ENCODE results near the gene COMMD3.

DNA sequence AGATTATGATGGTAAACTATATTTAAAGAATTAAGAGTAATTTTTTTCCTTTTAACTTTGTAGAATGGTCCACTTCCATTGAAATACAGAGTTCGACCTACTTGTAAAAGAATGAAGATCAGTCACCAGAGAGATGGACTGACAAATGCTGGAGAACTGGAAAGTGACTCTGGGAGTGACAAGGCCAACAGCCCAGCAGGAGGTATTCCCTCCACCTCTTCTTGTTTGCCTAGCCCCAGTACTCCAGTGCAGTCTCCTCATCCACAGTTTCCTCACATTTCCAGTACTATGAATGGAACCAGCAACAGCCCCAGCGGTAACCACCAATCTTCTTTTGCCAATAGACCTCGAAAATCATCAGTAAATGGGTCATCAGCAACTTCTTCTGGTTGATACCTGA lies 13.0 kb downstream of the COMMD3 start:
- TF ChIP-seq NR2C2 (CRISPR knock-in tag; IDR thresholded peaks at IDR 0.05): no peak
- TF ChIP-seq, protein P1, sequence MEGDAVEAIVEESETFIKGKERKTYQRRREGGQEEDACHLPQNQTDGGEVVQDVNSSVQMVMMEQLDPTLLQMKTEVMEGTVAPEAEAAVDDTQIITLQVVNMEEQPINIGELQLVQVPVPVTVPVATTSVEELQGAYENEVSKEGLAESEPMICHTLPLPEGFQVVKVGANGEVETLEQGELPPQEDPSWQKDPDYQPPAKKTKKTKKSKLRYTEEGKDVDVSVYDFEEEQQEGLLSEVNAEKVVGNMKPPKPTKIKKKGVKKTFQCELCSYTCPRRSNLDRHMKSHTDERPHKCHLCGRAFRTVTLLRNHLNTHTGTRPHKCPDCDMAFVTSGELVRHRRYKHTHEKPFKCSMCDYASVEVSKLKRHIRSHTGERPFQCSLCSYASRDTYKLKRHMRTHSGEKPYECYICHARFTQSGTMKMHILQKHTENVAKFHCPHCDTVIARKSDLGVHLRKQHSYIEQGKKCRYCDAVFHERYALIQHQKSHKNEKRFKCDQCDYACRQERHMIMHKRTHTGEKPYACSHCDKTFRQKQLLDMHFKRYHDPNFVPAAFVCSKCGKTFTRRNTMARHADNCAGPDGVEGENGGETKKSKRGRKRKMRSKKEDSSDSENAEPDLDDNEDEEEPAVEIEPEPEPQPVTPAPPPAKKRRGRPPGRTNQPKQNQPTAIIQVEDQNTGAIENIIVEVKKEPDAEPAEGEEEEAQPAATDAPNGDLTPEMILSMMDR (IDR thresholded peaks at IDR 0.05): no peak
- TF ChIP-seq, protein P2, sequence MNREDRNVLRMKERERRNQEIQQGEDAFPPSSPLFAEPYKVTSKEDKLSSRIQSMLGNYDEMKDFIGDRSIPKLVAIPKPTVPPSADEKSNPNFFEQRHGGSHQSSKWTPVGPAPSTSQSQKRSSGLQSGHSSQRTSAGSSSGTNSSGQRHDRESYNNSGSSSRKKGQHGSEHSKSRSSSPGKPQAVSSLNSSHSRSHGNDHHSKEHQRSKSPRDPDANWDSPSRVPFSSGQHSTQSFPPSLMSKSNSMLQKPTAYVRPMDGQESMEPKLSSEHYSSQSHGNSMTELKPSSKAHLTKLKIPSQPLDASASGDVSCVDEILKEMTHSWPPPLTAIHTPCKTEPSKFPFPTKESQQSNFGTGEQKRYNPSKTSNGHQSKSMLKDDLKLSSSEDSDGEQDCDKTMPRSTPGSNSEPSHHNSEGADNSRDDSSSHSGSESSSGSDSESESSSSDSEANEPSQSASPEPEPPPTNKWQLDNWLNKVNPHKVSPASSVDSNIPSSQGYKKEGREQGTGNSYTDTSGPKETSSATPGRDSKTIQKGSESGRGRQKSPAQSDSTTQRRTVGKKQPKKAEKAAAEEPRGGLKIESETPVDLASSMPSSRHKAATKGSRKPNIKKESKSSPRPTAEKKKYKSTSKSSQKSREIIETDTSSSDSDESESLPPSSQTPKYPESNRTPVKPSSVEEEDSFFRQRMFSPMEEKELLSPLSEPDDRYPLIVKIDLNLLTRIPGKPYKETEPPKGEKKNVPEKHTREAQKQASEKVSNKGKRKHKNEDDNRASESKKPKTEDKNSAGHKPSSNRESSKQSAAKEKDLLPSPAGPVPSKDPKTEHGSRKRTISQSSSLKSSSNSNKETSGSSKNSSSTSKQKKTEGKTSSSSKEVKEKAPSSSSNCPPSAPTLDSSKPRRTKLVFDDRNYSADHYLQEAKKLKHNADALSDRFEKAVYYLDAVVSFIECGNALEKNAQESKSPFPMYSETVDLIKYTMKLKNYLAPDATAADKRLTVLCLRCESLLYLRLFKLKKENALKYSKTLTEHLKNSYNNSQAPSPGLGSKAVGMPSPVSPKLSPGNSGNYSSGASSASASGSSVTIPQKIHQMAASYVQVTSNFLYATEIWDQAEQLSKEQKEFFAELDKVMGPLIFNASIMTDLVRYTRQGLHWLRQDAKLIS (CRISPR knock-in tag; IDR thresholded peaks at IDR 0.05; ENCODE audit: borderline replicate concordance): no peak
- TF ChIP-seq, protein P3, sequence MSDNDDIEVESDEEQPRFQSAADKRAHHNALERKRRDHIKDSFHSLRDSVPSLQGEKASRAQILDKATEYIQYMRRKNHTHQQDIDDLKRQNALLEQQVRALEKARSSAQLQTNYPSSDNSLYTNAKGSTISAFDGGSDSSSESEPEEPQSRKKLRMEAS (CRISPR knock-in tag; IDR thresholded peaks at IDR 0.05): no peak
- TF ChIP-seq, protein P4, sequence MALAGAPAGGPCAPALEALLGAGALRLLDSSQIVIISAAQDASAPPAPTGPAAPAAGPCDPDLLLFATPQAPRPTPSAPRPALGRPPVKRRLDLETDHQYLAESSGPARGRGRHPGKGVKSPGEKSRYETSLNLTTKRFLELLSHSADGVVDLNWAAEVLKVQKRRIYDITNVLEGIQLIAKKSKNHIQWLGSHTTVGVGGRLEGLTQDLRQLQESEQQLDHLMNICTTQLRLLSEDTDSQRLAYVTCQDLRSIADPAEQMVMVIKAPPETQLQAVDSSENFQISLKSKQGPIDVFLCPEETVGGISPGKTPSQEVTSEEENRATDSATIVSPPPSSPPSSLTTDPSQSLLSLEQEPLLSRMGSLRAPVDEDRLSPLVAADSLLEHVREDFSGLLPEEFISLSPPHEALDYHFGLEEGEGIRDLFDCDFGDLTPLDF (CRISPR knock-in tag; IDR thresholded peaks at IDR 0.05): no peak
- TF ChIP-seq TP53 (CRISPR knock-in tag; IDR thresholded peaks at IDR 0.05): no peak
- no peak for TF ChIP-seq SP1 (CRISPR knock-in tag; conservative IDR thresholded peaks at IDR 0.05)
- TF ChIP-seq, protein P5, sequence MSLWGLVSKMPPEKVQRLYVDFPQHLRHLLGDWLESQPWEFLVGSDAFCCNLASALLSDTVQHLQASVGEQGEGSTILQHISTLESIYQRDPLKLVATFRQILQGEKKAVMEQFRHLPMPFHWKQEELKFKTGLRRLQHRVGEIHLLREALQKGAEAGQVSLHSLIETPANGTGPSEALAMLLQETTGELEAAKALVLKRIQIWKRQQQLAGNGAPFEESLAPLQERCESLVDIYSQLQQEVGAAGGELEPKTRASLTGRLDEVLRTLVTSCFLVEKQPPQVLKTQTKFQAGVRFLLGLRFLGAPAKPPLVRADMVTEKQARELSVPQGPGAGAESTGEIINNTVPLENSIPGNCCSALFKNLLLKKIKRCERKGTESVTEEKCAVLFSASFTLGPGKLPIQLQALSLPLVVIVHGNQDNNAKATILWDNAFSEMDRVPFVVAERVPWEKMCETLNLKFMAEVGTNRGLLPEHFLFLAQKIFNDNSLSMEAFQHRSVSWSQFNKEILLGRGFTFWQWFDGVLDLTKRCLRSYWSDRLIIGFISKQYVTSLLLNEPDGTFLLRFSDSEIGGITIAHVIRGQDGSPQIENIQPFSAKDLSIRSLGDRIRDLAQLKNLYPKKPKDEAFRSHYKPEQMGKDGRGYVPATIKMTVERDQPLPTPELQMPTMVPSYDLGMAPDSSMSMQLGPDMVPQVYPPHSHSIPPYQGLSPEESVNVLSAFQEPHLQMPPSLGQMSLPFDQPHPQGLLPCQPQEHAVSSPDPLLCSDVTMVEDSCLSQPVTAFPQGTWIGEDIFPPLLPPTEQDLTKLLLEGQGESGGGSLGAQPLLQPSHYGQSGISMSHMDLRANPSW (CRISPR knock-in tag; conservative IDR thresholded peaks at IDR 0.05; ENCODE audit: low read depth): no peak
- no peak for TF ChIP-seq JAZF1 (CRISPR knock-in tag; IDR thresholded peaks at IDR 0.05)
- TF ChIP-seq, protein P6, sequence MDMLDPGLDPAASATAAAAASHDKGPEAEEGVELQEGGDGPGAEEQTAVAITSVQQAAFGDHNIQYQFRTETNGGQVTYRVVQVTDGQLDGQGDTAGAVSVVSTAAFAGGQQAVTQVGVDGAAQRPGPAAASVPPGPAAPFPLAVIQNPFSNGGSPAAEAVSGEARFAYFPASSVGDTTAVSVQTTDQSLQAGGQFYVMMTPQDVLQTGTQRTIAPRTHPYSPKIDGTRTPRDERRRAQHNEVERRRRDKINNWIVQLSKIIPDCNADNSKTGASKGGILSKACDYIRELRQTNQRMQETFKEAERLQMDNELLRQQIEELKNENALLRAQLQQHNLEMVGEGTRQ (CRISPR knock-in tag; IDR thresholded peaks at IDR 0.05): no peak
